CD14-positive monocyte (primary cell): ENCODE results near the gene SPPL3. TPM values are rescaled to one million over a fixed set of nuclear protein-coding genes. Genes with fewer than 3 reads are reported as not detected.

Source experiments
- DNase-seq, 3 donors: peaks; one replicate each; pipeline ENCODE4 v3.0.0-alpha.2; 2011 to 2022
- H2AFZ ChIP-seq: 2 replicates; pipeline ENCODE4 v1.6.0; 2012; ENCODE audit warnings: mild to moderate bottlenecking, low read depth, low read length, inconsistent platforms; ENCODE audit not compliant: insufficient read depth, poor library complexity, severe bottlenecking
- H3K27ac ChIP-seq, 2 donors: 1 replicate in 1 of 2; 2 replicates in 1 of 2; pipeline ENCODE4 v1.5.1; 2012 to 2013; ENCODE audit warnings: low read length in 2 of 2, control low read depth in 1 of 2, inconsistent platforms in 1 of 2, low read depth in 1 of 2, mild to moderate bottlenecking in 1 of 2
- H3K27me3 ChIP-seq, 2 donors: one replicate each; pipeline versions ENCODE4 v1.6.0 to v1.6.1; 2011 to 2013; ENCODE audit warnings: low read length in 2 of 2; ENCODE audit not compliant: control insufficient read depth in 2 of 2, insufficient read depth in 2 of 2
- H3K36me3 ChIP-seq, 2 donors: replicated peaks in 1 of 2; 1 replicate in 1 of 2; 2 replicates in 1 of 2; pipeline versions ENCODE4 v1.5.1 to v1.6.1; 2012 to 2013; ENCODE audit warnings: low read length in 2 of 2, control low read depth in 1 of 2, inconsistent platforms in 1 of 2, mild to moderate bottlenecking in 1 of 2; ENCODE audit not compliant: insufficient read depth in 2 of 2, control insufficient read depth in 1 of 2
- H3K4me1 ChIP-seq, 2 donors: 1 replicate in 1 of 2; 2 replicates in 1 of 2; pipeline versions ENCODE4 v1.5.1 to v1.6.1; 2012 to 2013; ENCODE audit warnings: low read length in 2 of 2, control low read depth in 1 of 2, inconsistent platforms in 1 of 2, mild to moderate bottlenecking in 1 of 2, moderate library complexity in 1 of 2; ENCODE audit not compliant: insufficient read depth in 2 of 2, control insufficient read depth in 1 of 2
- H3K4me2 ChIP-seq: replicated peaks from 2 replicates; pipeline ENCODE3; 2012; ENCODE audit warnings: low read length, moderate library complexity, mild to moderate bottlenecking; ENCODE audit not compliant: poor library complexity, severe bottlenecking; ENCODE audit errors: extremely low read depth
- H3K4me3 ChIP-seq, 3 experiments: fragments of 200-600 bp in 1 of 3; sonication (generic) in 1 of 3; replicated peaks in 1 of 3; 1 replicate in 2 of 3; 2 replicates in 1 of 3; pipeline ENCODE4 v1.5.1; 2011 to 2013; ENCODE audit warnings: low read length in 3 of 3, mild to moderate bottlenecking in 3 of 3, control low read depth in 2 of 3, low read depth in 2 of 3, inconsistent platforms in 1 of 3, moderate library complexity in 1 of 3
- H3K79me2 ChIP-seq: 2 replicates; pipeline ENCODE4 v1.6.0; 2012; ENCODE audit warnings: mild to moderate bottlenecking, control low read depth, inconsistent platforms, low read length, moderate library complexity; ENCODE audit not compliant: insufficient read depth
- H3K9ac ChIP-seq: 2 replicates; pipeline ENCODE4 v1.6.0; 2017; ENCODE audit warnings: low read length, mild to moderate bottlenecking; ENCODE audit not compliant: insufficient read depth, poor library complexity, severe bottlenecking
- H3K9me3 ChIP-seq, 2 donors: replicated peaks in 1 of 2; 1 replicate in 1 of 2; 2 replicates in 1 of 2; pipeline versions ENCODE4 v1.5.1 to v1.6.1; 2012 to 2013; ENCODE audit warnings: low read length in 2 of 2, control low read depth in 1 of 2; ENCODE audit not compliant: control insufficient read depth in 1 of 2, insufficient read depth in 1 of 2
- H4K20me1 ChIP-seq: 2 replicates; pipeline ENCODE4 v1.6.0; 2012; ENCODE audit warnings: mild to moderate bottlenecking, low read length, control low read depth, moderate library complexity; ENCODE audit not compliant: insufficient read depth
- H3K27ac Mint-ChIP-seq, 7 donors: one replicate each; pipeline ENCODE4 v1.8.0; 2020; ENCODE audit warnings: mild to moderate bottlenecking in 7 of 7, mixed read lengths in 7 of 7, moderate library complexity in 6 of 7, inconsistent platforms in 2 of 7
- H3K27me3 Mint-ChIP-seq, 3 donors: one replicate each; pipeline ENCODE4 v1.8.0; 2021 to 2022; ENCODE audit warnings: low read depth in 3 of 3, mild to moderate bottlenecking in 3 of 3, mixed read lengths in 3 of 3, moderate library complexity in 3 of 3, inconsistent platforms in 1 of 3
- H3K36me3 Mint-ChIP-seq, 2 donors: one replicate each; pipeline ENCODE4 v1.8.0; 2020; ENCODE audit warnings: mixed read lengths in 2 of 2, inconsistent platforms in 1 of 2, mild to moderate bottlenecking in 1 of 2
- H3K4me1 Mint-ChIP-seq: one replicate; pipeline ENCODE4 v1.8.0; 2020; ENCODE audit warnings: mild to moderate bottlenecking, mixed read lengths
- H3K4me3 Mint-ChIP-seq, 2 donors: one replicate each; pipeline ENCODE4 v1.8.0; 2020; ENCODE audit warnings: mild to moderate bottlenecking in 2 of 2, mixed read lengths in 2 of 2, moderate library complexity in 1 of 2
- H3K9me3 Mint-ChIP-seq, 7 donors: one replicate each; pipeline ENCODE4 v1.8.0; 2020 to 2022; ENCODE audit warnings: mixed read lengths in 7 of 7, mild to moderate bottlenecking in 6 of 7, moderate library complexity in 6 of 7, inconsistent platforms in 2 of 7
- WGBS: methylation state at CpG from one replicate; pipeline ENCODE4 v1.1.5; 2013; ENCODE audit warnings: missing lambda C conversion rate; ENCODE audit not compliant: insufficient coverage; 5-methylcytosine and 5-hydroxymethylcytosine counted together
- intact Hi-C, 2 donors: fragments of 100-400 bp; cut with micrococcal nuclease; formaldehyde crosslinking; loops; one replicate each; pipeline versions ENCODE4 v1.15.0 to v1.15.1; 2023
- polyA plus RNA-seq, 3 donors: library from polyadenylated mRNA; depleted of rRNA in 1 of 3; unstranded in 2 of 3; stranded (reverse) in 1 of 3; fragments of 300-500 nt in 2 of 3; fragments of >200 nt in 1 of 3; fragmentation: Illumina TruSeq in 2 of 3; gene quantifications; 1 replicate in 2 of 3; 2 replicates in 1 of 3; pipeline ENCODE4 v1.2.3, GENCODE V29; 2012 to 2021
- TF ChIP-seq, protein P1 (sequence below): fragments of 200-600 bp; IDR thresholded peaks from one replicate; pipeline ENCODE4 v1.8.0; 2022; ENCODE audit warnings: antibody characterized with exemption, mild to moderate bottlenecking

SPPL3 gene
- polyA plus RNA-seq, 3 donors, result 14.5 to 18.6 (median 18.5) TPM

DNA sequence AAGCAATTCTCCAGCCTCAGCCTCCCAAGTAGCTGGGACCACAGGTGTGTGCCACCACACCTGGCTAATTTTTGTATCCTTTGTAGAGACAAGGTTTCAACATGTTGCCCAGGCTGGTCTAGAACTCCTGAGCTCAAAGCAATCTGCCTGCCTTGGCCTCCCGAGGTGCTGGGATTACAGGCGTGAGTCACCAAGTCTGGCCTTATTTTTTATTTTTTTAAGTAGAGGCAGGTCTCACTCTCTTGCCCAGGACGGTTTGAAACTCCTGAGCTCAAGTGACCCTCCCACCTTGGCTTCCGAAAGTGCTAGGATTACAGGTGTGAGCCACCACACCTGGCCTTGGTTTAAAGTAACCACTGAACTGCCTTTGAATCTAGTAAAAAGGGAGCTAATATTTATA lies 56.8 kb downstream of the SPPL3 start:
- Mint-ChIP-seq H3K9me3 (no peaks in the 10 kb centered on the region), H3K4me3 (no peak overlapping the region), H3K36me3 (peaks cover 1 to 10% of the 10 kb centered on the region in 2 donors), H3K4me1 (peaks cover 60% of the 10 kb centered on the region), H3K27me3 (no peaks in the 10 kb centered on the region), H3K27ac (peak overlapping the region in 6 of 7 donors; percentile 31 to 92 (median 66))
- Histone ChIP-seq H3K4me2 (no peak overlapping the region), H3K79me2 (peaks cover 97% of the 10 kb centered on the region), H3K4me3 (no peak overlapping the region), H4K20me1 (peaks cover 96% of the 10 kb centered on the region), H3K9me3 (no peaks in the 10 kb centered on the region), H3K27ac (peak overlapping the region in 1 of 2 donors; percentile 27), H3K9ac (no peak overlapping the region), H3K27me3 (no peaks in the 10 kb centered on the region), H3K4me1 (peaks cover 42 to 51% of the 10 kb centered on the region in 2 donors), H3K36me3 (no peaks in the 10 kb centered on the region), H2AFZ (no peak overlapping the region)
- TF ChIP-seq, protein P1, sequence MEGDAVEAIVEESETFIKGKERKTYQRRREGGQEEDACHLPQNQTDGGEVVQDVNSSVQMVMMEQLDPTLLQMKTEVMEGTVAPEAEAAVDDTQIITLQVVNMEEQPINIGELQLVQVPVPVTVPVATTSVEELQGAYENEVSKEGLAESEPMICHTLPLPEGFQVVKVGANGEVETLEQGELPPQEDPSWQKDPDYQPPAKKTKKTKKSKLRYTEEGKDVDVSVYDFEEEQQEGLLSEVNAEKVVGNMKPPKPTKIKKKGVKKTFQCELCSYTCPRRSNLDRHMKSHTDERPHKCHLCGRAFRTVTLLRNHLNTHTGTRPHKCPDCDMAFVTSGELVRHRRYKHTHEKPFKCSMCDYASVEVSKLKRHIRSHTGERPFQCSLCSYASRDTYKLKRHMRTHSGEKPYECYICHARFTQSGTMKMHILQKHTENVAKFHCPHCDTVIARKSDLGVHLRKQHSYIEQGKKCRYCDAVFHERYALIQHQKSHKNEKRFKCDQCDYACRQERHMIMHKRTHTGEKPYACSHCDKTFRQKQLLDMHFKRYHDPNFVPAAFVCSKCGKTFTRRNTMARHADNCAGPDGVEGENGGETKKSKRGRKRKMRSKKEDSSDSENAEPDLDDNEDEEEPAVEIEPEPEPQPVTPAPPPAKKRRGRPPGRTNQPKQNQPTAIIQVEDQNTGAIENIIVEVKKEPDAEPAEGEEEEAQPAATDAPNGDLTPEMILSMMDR, result no peak
- intact Hi-C loops, result no loop called here
- DNase-seq, result peak in 2 of 3 donors; percentile 21 to 38
- WGBS, result 53% methylated on average over 3 of the region's 4 CpGs

DNA sequence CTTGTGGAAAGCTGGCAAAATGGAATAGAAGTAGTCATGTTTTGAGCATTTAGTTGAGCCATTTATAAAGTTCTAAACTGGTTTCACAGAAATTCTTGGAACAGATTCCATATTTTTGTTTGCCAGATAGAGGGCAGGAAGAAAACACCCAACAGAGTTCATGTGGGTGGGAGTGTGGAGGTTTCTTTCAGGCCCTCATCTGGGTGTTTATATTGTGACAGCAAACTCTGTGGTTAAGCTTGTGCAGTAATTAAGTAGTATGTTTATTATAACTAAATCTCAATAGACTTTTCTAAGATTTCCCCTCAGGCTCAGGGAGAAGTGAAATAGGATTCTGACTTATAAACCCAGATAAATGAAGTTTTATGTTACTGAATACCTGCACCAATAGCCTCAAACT lies 57.4 kb downstream of the SPPL3 start:
- Histone ChIP-seq H4K20me1 (peaks cover 99% of the 10 kb centered on the region), H3K36me3 (no peaks in the 10 kb centered on the region), H3K9me3 (no peaks in the 10 kb centered on the region), H3K27me3 (no peaks in the 10 kb centered on the region), H3K9ac (no peak overlapping the region), H3K4me3 (no peak overlapping the region), H3K79me2 (peaks cover 100% of the 10 kb centered on the region), H3K4me1 (peaks cover 38 to 47% of the 10 kb centered on the region in 2 donors), H3K4me2 (no peak overlapping the region), H2AFZ (no peak overlapping the region), H3K27ac (no peak overlapping the region)
- Mint-ChIP-seq H3K27me3 (no peaks in the 10 kb centered on the region), H3K9me3 (no peaks in the 10 kb centered on the region), H3K4me3 (no peak overlapping the region), H3K36me3 (peaks cover 5 to 10% of the 10 kb centered on the region in 2 donors), H3K4me1 (peaks cover 62% of the 10 kb centered on the region), H3K27ac (no peak overlapping the region)
- intact Hi-C loops, result no loop called here
- TF ChIP-seq, protein P1, result no peak
- DNase-seq, result no peak
